Stimulated activated CD4-positive, alpha-beta T cell treated with anti-CD3 and anti-CD28 coated beads, Interleukin-12 subunit alpha, Interleukin-12 subunit beta, amount 100 ng/mL, for 24 hours (primary cell): ENCODE measurements around the gene MRPL34.

Source experiments
- DNase-seq, 2 experiments: peaks; one replicate each; pipeline ENCODE4 v3.0.0-alpha.2; 2020; ENCODE audit warnings: low read depth in 2 of 2

The MRPL34 gene

GRCh38 chr19:17309965-17310461 lies 4.3 kb downstream of the MRPL34 start:
- no peak for DNase-seq

- DNase-seq, result no peak
Measured at GRCh38 chr19:17311455-17312188, 6.0 kb downstream of the MRPL34 start.

GRCh38 chr19:17312189-17313113 lies 6.8 kb downstream of the MRPL34 start:
- DNase-seq, result no peak

GRCh38 chr19:17314007-17314593 lies 8.4 kb downstream of the MRPL34 start:
- no peak for DNase-seq

GRCh38 chr19:17318966-17319365 lies 13.3 kb downstream of the MRPL34 start:
- no peak for DNase-seq

- DNase-seq, result no peak
Measured at GRCh38 chr19:17319473-17320238, 14.0 kb downstream of the MRPL34 start.

GRCh38 chr19:17320435-17320834 lies 14.8 kb downstream of the MRPL34 start:
- DNase-seq, result no peak

GRCh38 chr19:17321655-17322489 lies 16.2 kb downstream of the MRPL34 start:
- DNase-seq, result no peak

GRCh38 chr19:17322854-17323253 lies 17.2 kb downstream of the MRPL34 start:
- DNase-seq, result no peak

- DNase-seq, result no peak
Measured at GRCh38 chr19:17323300-17323963, 17.8 kb downstream of the MRPL34 start.

GRCh38 chr19:17323964-17324332 lies 18.3 kb downstream of the MRPL34 start:
- DNase-seq, result no peak

- DNase-seq, result no peak
Measured at GRCh38 chr19:17324357-17325114, 18.9 kb downstream of the MRPL34 start.

GRCh38 chr19:17325133-17325532 lies 19.5 kb downstream of the MRPL34 start:
- DNase-seq, result no peak

- no peak for DNase-seq
Measured at GRCh38 chr19:17325881-17326594, 20.4 kb downstream of the MRPL34 start.

- DNase-seq, result no peak
Measured at GRCh38 chr19:17326595-17326966, 20.9 kb downstream of the MRPL34 start.

- DNase-seq, result no peak
Measured at GRCh38 chr19:17327068-17327653, 21.5 kb downstream of the MRPL34 start.

- peak in 1 of 2 experiments; percentile 50 for DNase-seq
Measured at GRCh38 chr19:17327654-17328516, 22.2 kb downstream of the MRPL34 start.
